H9 (cell line): Measurements from ENCODE around the gene POP4. TPM values are rescaled to one million over a fixed set of nuclear protein-coding genes. Genes with fewer than 3 reads are reported as not detected.

Source experiments
- DNase-seq: peaks from one replicate; pipeline ENCODE4 v3.0.0-alpha.2; 2017
- H2AFZ ChIP-seq: one replicate; pipeline ENCODE4 v1.6.1; 2013; ENCODE audit warnings: mild to moderate bottlenecking, low read length, control low read depth, moderate library complexity
- H2AK5ac ChIP-seq: 2 replicates; pipeline ENCODE4 v1.6.1; 2013; ENCODE audit warnings: low read length, control low read depth, mixed read lengths; ENCODE audit not compliant: insufficient read length
- H2BK120ac ChIP-seq: one replicate; pipeline ENCODE4 v1.6.1; 2013; ENCODE audit warnings: low read depth, mild to moderate bottlenecking, low read length, control low read depth, inconsistent platforms; ENCODE audit not compliant: poor library complexity, severe bottlenecking
- H2BK12ac ChIP-seq: 2 replicates; pipeline ENCODE4 v1.6.1; 2013; ENCODE audit warnings: low read length, control low read depth, mixed read lengths, low read depth; ENCODE audit not compliant: insufficient read length
- H2BK15ac ChIP-seq: 2 replicates; pipeline ENCODE4 v1.6.1; 2013; ENCODE audit warnings: low read depth, low read length, control low read depth
- H2BK20ac ChIP-seq: one replicate; pipeline ENCODE4 v1.6.1; 2013; ENCODE audit warnings: low read depth, mild to moderate bottlenecking, low read length, control low read depth, inconsistent platforms; ENCODE audit not compliant: poor library complexity, severe bottlenecking
- H2BK5ac ChIP-seq: 2 replicates; pipeline ENCODE4 v1.6.1; 2013; ENCODE audit warnings: low read length, control low read depth, mixed read lengths; ENCODE audit not compliant: insufficient read length
- H3K14ac ChIP-seq: 2 replicates; pipeline ENCODE4 v1.6.1; 2013; ENCODE audit warnings: low read length, control low read depth; ENCODE audit not compliant: insufficient read depth
- H3K18ac ChIP-seq: 2 replicates; pipeline ENCODE4 v1.6.1; 2013; ENCODE audit warnings: low read depth, mild to moderate bottlenecking, mixed read lengths, low read length, control low read depth; ENCODE audit not compliant: insufficient read length
- H3K23ac ChIP-seq: 2 replicates; pipeline ENCODE4 v1.6.1; 2013; ENCODE audit warnings: low read length, control low read depth, mixed read lengths, low read depth; ENCODE audit not compliant: insufficient read length
- H3K23me2 ChIP-seq: 2 replicates; pipeline ENCODE4 v1.6.1; 2013; ENCODE audit warnings: low read depth, mild to moderate bottlenecking, mixed read lengths, low read length, control low read depth; ENCODE audit not compliant: insufficient read length, poor library complexity, severe bottlenecking
- H3K27ac ChIP-seq: 2 replicates; pipeline ENCODE4 v1.5.1; 2013; ENCODE audit warnings: low read length, control low read depth, mixed read lengths, low read depth; ENCODE audit not compliant: insufficient read length
- H3K27me3 ChIP-seq: 2 replicates; pipeline ENCODE4 v1.6.1; 2013; ENCODE audit warnings: low read length, control low read depth, inconsistent platforms; ENCODE audit not compliant: insufficient read depth
- H3K4ac ChIP-seq: 2 replicates; pipeline ENCODE4 v1.6.1; 2013; ENCODE audit warnings: low read depth, mild to moderate bottlenecking, control low read depth, inconsistent platforms, low read length, moderate library complexity
- H3K4me1 ChIP-seq: 2 replicates; pipeline ENCODE4 v1.6.1; 2013; ENCODE audit warnings: low read length, control low read depth, inconsistent platforms; ENCODE audit not compliant: insufficient read depth
- H3K4me2 ChIP-seq: 2 replicates; pipeline ENCODE4 v1.6.1; 2013; ENCODE audit warnings: low read length, control low read depth, mixed read lengths; ENCODE audit not compliant: insufficient read length, insufficient read depth
- H3K56ac ChIP-seq: 2 replicates; pipeline ENCODE4 v1.6.1; 2013; ENCODE audit warnings: low read depth, mild to moderate bottlenecking, mixed read lengths, low read length, control low read depth; ENCODE audit not compliant: insufficient read length
- H3K79me1 ChIP-seq: 2 replicates; pipeline ENCODE4 v1.6.1; 2013; ENCODE audit warnings: low read depth, mild to moderate bottlenecking, moderate library complexity, low read length, control low read depth, inconsistent platforms; ENCODE audit not compliant: insufficient read depth, poor library complexity, severe bottlenecking
- H3K79me2 ChIP-seq: 2 replicates; pipeline ENCODE4 v1.6.1; 2013; ENCODE audit warnings: low read length, control low read depth, inconsistent platforms; ENCODE audit not compliant: insufficient read depth
- H3K9ac ChIP-seq: 2 replicates; pipeline ENCODE4 v1.6.1; 2013; ENCODE audit warnings: low read length, control low read depth, mixed read lengths; ENCODE audit not compliant: insufficient read length; ENCODE audit errors: extremely low read depth
- H3K9me3 ChIP-seq: one replicate; pipeline ENCODE4 v1.6.1; 2013; ENCODE audit warnings: low read depth, low read length, inconsistent platforms; ENCODE audit not compliant: control insufficient read depth
- H3T11ph ChIP-seq: one replicate; pipeline ENCODE4 v1.6.1; 2013; ENCODE audit warnings: mild to moderate bottlenecking, low read length, control low read depth, inconsistent platforms
- H4K20me1 ChIP-seq: one replicate; pipeline ENCODE4 v1.6.1; 2013; ENCODE audit not compliant: control insufficient read depth, insufficient read length, insufficient read depth
- H4K5ac ChIP-seq: 2 replicates; pipeline ENCODE4 v1.6.1; 2013; ENCODE audit warnings: low read depth, mild to moderate bottlenecking, mixed read lengths, low read length, control low read depth; ENCODE audit not compliant: insufficient read length
- H4K8ac ChIP-seq: replicated peaks from 2 replicates; pipeline ENCODE4 v1.6.1; 2013; ENCODE audit warnings: low read length, control low read depth, mixed read lengths, low read depth; ENCODE audit not compliant: insufficient read length
- H4K91ac ChIP-seq: 2 replicates; pipeline ENCODE4 v1.6.1; 2013; ENCODE audit warnings: low read depth, mild to moderate bottlenecking, moderate library complexity, mixed read lengths, low read length, control low read depth; ENCODE audit not compliant: insufficient read length
- H3K27ac Mint-ChIP-seq, 3 experiments: 2 replicates in 2 of 3; 3 replicates in 1 of 3; pipeline ENCODE4 v1.8.0; 2020 to 2021; ENCODE audit warnings: mixed read lengths in 3 of 3, mild to moderate bottlenecking in 1 of 3, moderate library complexity in 1 of 3
- H3K27me3 Mint-ChIP-seq: 2 replicates; pipeline ENCODE4 v1.8.0; 2021; ENCODE audit warnings: low read depth, mild to moderate bottlenecking, moderate library complexity, mixed read lengths
- H3K36me3 Mint-ChIP-seq, 3 experiments: 2 replicates in 2 of 3; 3 replicates in 1 of 3; pipeline ENCODE4 v1.8.0; 2020 to 2021; ENCODE audit warnings: low read depth in 3 of 3, mixed read lengths in 3 of 3; ENCODE audit not compliant: insufficient read depth in 1 of 3
- H3K4me1 Mint-ChIP-seq, 2 experiments: 2 replicates each; pipeline ENCODE4 v1.8.0; 2020; ENCODE audit warnings: mixed read lengths in 2 of 2
- H3K4me3 Mint-ChIP-seq, 2 experiments: 2 replicates in 1 of 2; 3 replicates in 1 of 2; pipeline ENCODE4 v1.8.0; 2020 to 2021; ENCODE audit warnings: mild to moderate bottlenecking in 2 of 2, mixed read lengths in 2 of 2, moderate library complexity in 1 of 2
- H3K9me3 Mint-ChIP-seq, 2 experiments: 2 replicates in 1 of 2; 3 replicates in 1 of 2; pipeline ENCODE4 v1.8.0; 2020; ENCODE audit warnings: mild to moderate bottlenecking in 2 of 2, mixed read lengths in 2 of 2, moderate library complexity in 1 of 2
- WGBS: extraction: QIAGEN DNeasy Blood & Tissue Kit; methylation state at CpG from one replicate; pipeline ENCODE4 v1.1.7; 2013; ENCODE audit warnings: missing lambda C conversion rate, low lambda C conversion rate, mixed read lengths; ENCODE audit not compliant: insufficient read length; ENCODE audit errors: extremely low coverage; 5-methylcytosine and 5-hydroxymethylcytosine counted together
- total RNA-seq: library from RNA; stranded (reverse); gene quantifications from 2 replicates; pipeline ENCODE4 v1.2.1, GENCODE V29; 2021
- TF ChIP-seq, protein P1 (sequence below): fragments of 200-600 bp; sonication (generic); conservative IDR thresholded peaks from 3 replicates; pipeline ENCODE4 v1.8.0; 2021; ENCODE audit warnings: antibody characterized with exemption, mild to moderate bottlenecking

Gene POP4
- total RNA-seq, 1 experiment from 2014 or later, result 51.4 TPM

DNA sequence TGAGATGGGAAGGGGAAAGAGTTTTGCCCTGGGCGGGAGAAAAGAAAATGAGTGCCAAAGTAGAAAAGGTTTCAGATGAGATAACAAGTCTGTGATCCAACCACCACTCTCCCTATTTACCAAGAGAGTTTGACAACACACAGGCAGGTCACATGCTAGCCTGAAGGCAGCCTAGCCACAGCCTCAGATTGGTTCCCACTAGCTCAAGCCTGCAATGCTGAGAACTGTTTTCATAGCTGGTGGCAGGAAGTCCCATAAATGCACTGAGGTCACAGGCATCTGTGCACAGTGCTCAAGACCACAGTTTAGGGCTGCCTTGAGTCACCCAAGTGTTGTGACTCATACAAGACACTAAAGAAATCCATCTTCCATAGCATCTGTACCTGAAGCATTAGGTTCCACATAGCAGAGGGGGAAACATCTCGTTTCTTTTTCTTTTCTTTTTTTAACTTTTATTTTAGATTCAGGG lies 18.5 kb upstream of the POP4 start:
- Histone ChIP-seq H3K4me1 (no peaks in the 10 kb centered on the region), H3K9me3 (no peaks in the 10 kb centered on the region), H2BK120ac (no peak overlapping the region), H3K23me2 (no peaks in the 10 kb centered on the region), H4K5ac (no peak overlapping the region), H4K20me1 (no peaks in the 10 kb centered on the region), H3K18ac (no peak overlapping the region), H3K14ac (no peak overlapping the region), H3K27ac (no peak overlapping the region), H3K79me2 (no peaks in the 10 kb centered on the region), H3K4me2 (no peak overlapping the region), H3K4ac (no peak overlapping the region), H2BK15ac (no peak overlapping the region), H2BK20ac (no peak overlapping the region), H3T11ph (no peak overlapping the region), H3K23ac (no peak overlapping the region), H4K91ac (no peak overlapping the region), H2BK12ac (no peak overlapping the region), H2AK5ac (no peak overlapping the region), H3K9ac (no peak overlapping the region), H2AFZ (no peak overlapping the region), H3K27me3 (no peaks in the 10 kb centered on the region), H3K56ac (no peak overlapping the region), H3K79me1 (no peaks in the 10 kb centered on the region), H2BK5ac (no peak overlapping the region), H4K8ac (no peak overlapping the region)
- TF ChIP-seq, protein P1, sequence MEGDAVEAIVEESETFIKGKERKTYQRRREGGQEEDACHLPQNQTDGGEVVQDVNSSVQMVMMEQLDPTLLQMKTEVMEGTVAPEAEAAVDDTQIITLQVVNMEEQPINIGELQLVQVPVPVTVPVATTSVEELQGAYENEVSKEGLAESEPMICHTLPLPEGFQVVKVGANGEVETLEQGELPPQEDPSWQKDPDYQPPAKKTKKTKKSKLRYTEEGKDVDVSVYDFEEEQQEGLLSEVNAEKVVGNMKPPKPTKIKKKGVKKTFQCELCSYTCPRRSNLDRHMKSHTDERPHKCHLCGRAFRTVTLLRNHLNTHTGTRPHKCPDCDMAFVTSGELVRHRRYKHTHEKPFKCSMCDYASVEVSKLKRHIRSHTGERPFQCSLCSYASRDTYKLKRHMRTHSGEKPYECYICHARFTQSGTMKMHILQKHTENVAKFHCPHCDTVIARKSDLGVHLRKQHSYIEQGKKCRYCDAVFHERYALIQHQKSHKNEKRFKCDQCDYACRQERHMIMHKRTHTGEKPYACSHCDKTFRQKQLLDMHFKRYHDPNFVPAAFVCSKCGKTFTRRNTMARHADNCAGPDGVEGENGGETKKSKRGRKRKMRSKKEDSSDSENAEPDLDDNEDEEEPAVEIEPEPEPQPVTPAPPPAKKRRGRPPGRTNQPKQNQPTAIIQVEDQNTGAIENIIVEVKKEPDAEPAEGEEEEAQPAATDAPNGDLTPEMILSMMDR, result no peak
- peaks cover 88% of the 10 kb centered on the region for H3K27me3 Mint-ChIP-seq
- peaks cover 0 to 2% of the 10 kb centered on the region in 2 experiments; a peak in 1 of 4 replicates for H3K4me1 Mint-ChIP-seq
- no peak overlapping the region for H3K27ac Mint-ChIP-seq
- DNase-seq, result no peak
- WGBS, result no CpG with 5 or more reads among the region's 2 CpGs
- peaks cover 0 to 4% of the 10 kb centered on the region in 2 experiments; a peak in 4 of 5 replicates for H3K9me3 Mint-ChIP-seq
- no peaks in the 10 kb centered on the region; a peak in 1 of 7 replicates for H3K36me3 Mint-ChIP-seq
- H3K4me3 Mint-ChIP-seq, result no peak overlapping the region; a peak in 1 of 5 replicates
